GM23338 (cell line): ENCODE results near the gene DACH1. TPM values are rescaled to one million over a fixed set of nuclear protein-coding genes. Genes with fewer than 3 reads are reported as not detected.
A peak's percentile ranks its signal among the peaks of the same experiment; 100 is the strongest.

ENCODE experiments used
- ATAC-seq: fragments of 200-7000 bp; cut with Tn5 transposase; 3 replicates; pipeline ENCODE4 v1.9.1; 2020
- DNase-seq: peaks from one replicate; pipeline ENCODE4 v3.0.0-alpha.2; 2015; ENCODE audit warnings: low spot score
- H2AFZ ChIP-seq: fragments of 200-600 bp; sonication (generic); 2 replicates; pipeline ENCODE4 v1.8.0; 2016; ENCODE audit warnings: antibody characterized with exemption, mild to moderate bottlenecking, moderate library complexity
- H3F3A ChIP-seq: fragments of 200-600 bp; sonication (generic); replicated peaks from 2 replicates; pipeline ENCODE4 v1.8.0; 2017; ENCODE audit warnings: antibody characterized with exemption, mixed run types, low read depth
- H3K27ac ChIP-seq: fragments of 200-600 bp; sonication (generic); 2 replicates; pipeline ENCODE4 v1.6.1; 2016; ENCODE audit warnings: low read depth
- H3K27me3 ChIP-seq: fragments of 200-600 bp; sonication (generic); 2 replicates; pipeline ENCODE4 v1.8.0; 2016; ENCODE audit warnings: mild to moderate bottlenecking, mixed run types, moderate library complexity; ENCODE audit not compliant: insufficient read depth
- H3K36me3 ChIP-seq: fragments of 200-600 bp; sonication (generic); 2 replicates; pipeline ENCODE4 v1.8.0; 2016; ENCODE audit warnings: mild to moderate bottlenecking; ENCODE audit not compliant: insufficient read depth
- H3K4me1 ChIP-seq: fragments of 200-600 bp; sonication (generic); 2 replicates; pipeline ENCODE4 v1.8.0; 2016; ENCODE audit warnings: mild to moderate bottlenecking, moderate library complexity; ENCODE audit not compliant: insufficient read depth
- H3K4me2 ChIP-seq: fragments of 200-600 bp; sonication (generic); 2 replicates; pipeline ENCODE4 v1.7.1; 2017; ENCODE audit warnings: mixed run types
- H3K4me3 ChIP-seq: fragments of 200-600 bp; sonication (generic); 2 replicates; pipeline ENCODE4 v1.6.1; 2016; ENCODE audit warnings: mixed run types
- H3K79me2 ChIP-seq: fragments of 200-600 bp; sonication (generic); replicated peaks from 2 replicates; pipeline ENCODE4 v1.8.0; 2017; ENCODE audit warnings: mild to moderate bottlenecking; ENCODE audit not compliant: insufficient read depth
- H3K9me2 ChIP-seq: fragments of 200-600 bp; sonication (generic); 2 replicates; pipeline ENCODE4 v1.8.0; 2017; ENCODE audit not compliant: insufficient read depth
- H4K20me1 ChIP-seq: fragments of 200-600 bp; sonication (generic); replicated peaks from 2 replicates; pipeline ENCODE4 v1.8.0; 2017; ENCODE audit warnings: mild to moderate bottlenecking; ENCODE audit not compliant: insufficient read depth
- H3K27ac Mint-ChIP-seq: 2 replicates; pipeline ENCODE4 v1.8.0; 2020; ENCODE audit warnings: inconsistent platforms, mild to moderate bottlenecking, moderate library complexity, mixed read lengths
- H3K27me3 Mint-ChIP-seq: 3 replicates; pipeline ENCODE4 v1.8.0; 2022; ENCODE audit warnings: low read depth, mild to moderate bottlenecking, moderate library complexity, mixed read lengths, inconsistent platforms; ENCODE audit not compliant: insufficient read depth, poor library complexity
- H3K36me3 Mint-ChIP-seq: 3 replicates; pipeline ENCODE4 v1.8.0; 2021; ENCODE audit warnings: low read depth, mild to moderate bottlenecking, inconsistent platforms, moderate library complexity, mixed read lengths
- H3K4me1 Mint-ChIP-seq: 3 replicates; pipeline ENCODE4 v1.8.0; 2020; ENCODE audit warnings: mild to moderate bottlenecking, inconsistent platforms, mixed read lengths
- H3K4me3 Mint-ChIP-seq: 3 replicates; pipeline ENCODE4 v1.8.0; 2021; ENCODE audit warnings: moderate library complexity, mild to moderate bottlenecking, inconsistent platforms, mixed read lengths
- H3K9me3 Mint-ChIP-seq: 3 replicates; pipeline ENCODE4 v1.8.0; 2020; ENCODE audit warnings: moderate library complexity, mild to moderate bottlenecking, inconsistent platforms, mixed read lengths
- JUNB ChIP-seq: IDR thresholded peaks from one replicate; pipeline ENCODE4 v1.6.1; 2016; ENCODE audit warnings: antibody characterized with exemption; ENCODE audit not compliant: unreplicated experiment
- NANOG ChIP-seq: IDR thresholded peaks from 2 replicates; pipeline ENCODE4 v1.6.1; 2016; ENCODE audit warnings: antibody characterized with exemption, borderline replicate concordance
- POLR2AphosphoS5 ChIP-seq: IDR thresholded peaks from 2 replicates; pipeline ENCODE4 v1.6.1; 2016; ENCODE audit warnings: antibody characterized with exemption, low read depth
- polyA plus RNA-seq: library from polyadenylated mRNA; unstranded; fragments of >200 nt; fragmentation: Nextera tagmentation; extraction: Ambion mirVana; gene quantifications from 2 replicates; pipeline ENCODE4 v1.2.1, GENCODE V29; 2016
- total RNA-seq: library from RNA; depleted of rRNA; stranded (reverse); fragments of >200 nt; shearing (Covaris generic); gene quantifications from 2 replicates; pipeline ENCODE4 v1.2.3, GENCODE V29; 2014
- TF ChIP-seq, protein P1 (sequence below): fragments of 250-450 bp; sonication (Bioruptor Pico); IDR thresholded peaks from 2 replicates; pipeline ENCODE4 v1.5.0; 2020; ENCODE audit warnings: mild to moderate bottlenecking, moderate library complexity
- TF ChIP-seq, protein P2 (sequence below): IDR thresholded peaks from one replicate; pipeline ENCODE4 v1.6.1; 2018; ENCODE audit warnings: antibody characterized with exemption; ENCODE audit not compliant: unreplicated experiment

Gene DACH1
- total and polyA plus RNA-seq, 2 experiments from 2014 or later: 0.45 to 0.57 TPM

DNA sequence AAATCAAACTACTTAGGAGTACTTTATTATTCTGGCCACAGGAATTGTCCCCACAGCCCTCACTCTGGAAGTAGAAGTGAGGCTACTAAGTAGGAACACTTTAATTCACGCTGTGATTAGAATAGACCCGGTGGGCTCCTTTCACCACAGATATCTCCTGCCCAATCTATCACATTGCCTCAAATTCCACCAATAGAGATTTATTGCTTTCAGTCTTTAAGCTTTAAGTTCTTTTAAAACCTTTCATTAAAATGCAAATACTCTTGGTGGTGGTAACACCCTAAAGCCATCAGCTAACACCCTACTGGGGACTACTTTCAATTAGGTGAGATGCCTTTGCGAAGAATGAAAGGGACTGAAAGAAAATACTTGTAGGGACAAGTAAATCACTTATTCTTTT lies 181.9 kb downstream of the DACH1 start:
- TF ChIP-seq, protein P1, sequence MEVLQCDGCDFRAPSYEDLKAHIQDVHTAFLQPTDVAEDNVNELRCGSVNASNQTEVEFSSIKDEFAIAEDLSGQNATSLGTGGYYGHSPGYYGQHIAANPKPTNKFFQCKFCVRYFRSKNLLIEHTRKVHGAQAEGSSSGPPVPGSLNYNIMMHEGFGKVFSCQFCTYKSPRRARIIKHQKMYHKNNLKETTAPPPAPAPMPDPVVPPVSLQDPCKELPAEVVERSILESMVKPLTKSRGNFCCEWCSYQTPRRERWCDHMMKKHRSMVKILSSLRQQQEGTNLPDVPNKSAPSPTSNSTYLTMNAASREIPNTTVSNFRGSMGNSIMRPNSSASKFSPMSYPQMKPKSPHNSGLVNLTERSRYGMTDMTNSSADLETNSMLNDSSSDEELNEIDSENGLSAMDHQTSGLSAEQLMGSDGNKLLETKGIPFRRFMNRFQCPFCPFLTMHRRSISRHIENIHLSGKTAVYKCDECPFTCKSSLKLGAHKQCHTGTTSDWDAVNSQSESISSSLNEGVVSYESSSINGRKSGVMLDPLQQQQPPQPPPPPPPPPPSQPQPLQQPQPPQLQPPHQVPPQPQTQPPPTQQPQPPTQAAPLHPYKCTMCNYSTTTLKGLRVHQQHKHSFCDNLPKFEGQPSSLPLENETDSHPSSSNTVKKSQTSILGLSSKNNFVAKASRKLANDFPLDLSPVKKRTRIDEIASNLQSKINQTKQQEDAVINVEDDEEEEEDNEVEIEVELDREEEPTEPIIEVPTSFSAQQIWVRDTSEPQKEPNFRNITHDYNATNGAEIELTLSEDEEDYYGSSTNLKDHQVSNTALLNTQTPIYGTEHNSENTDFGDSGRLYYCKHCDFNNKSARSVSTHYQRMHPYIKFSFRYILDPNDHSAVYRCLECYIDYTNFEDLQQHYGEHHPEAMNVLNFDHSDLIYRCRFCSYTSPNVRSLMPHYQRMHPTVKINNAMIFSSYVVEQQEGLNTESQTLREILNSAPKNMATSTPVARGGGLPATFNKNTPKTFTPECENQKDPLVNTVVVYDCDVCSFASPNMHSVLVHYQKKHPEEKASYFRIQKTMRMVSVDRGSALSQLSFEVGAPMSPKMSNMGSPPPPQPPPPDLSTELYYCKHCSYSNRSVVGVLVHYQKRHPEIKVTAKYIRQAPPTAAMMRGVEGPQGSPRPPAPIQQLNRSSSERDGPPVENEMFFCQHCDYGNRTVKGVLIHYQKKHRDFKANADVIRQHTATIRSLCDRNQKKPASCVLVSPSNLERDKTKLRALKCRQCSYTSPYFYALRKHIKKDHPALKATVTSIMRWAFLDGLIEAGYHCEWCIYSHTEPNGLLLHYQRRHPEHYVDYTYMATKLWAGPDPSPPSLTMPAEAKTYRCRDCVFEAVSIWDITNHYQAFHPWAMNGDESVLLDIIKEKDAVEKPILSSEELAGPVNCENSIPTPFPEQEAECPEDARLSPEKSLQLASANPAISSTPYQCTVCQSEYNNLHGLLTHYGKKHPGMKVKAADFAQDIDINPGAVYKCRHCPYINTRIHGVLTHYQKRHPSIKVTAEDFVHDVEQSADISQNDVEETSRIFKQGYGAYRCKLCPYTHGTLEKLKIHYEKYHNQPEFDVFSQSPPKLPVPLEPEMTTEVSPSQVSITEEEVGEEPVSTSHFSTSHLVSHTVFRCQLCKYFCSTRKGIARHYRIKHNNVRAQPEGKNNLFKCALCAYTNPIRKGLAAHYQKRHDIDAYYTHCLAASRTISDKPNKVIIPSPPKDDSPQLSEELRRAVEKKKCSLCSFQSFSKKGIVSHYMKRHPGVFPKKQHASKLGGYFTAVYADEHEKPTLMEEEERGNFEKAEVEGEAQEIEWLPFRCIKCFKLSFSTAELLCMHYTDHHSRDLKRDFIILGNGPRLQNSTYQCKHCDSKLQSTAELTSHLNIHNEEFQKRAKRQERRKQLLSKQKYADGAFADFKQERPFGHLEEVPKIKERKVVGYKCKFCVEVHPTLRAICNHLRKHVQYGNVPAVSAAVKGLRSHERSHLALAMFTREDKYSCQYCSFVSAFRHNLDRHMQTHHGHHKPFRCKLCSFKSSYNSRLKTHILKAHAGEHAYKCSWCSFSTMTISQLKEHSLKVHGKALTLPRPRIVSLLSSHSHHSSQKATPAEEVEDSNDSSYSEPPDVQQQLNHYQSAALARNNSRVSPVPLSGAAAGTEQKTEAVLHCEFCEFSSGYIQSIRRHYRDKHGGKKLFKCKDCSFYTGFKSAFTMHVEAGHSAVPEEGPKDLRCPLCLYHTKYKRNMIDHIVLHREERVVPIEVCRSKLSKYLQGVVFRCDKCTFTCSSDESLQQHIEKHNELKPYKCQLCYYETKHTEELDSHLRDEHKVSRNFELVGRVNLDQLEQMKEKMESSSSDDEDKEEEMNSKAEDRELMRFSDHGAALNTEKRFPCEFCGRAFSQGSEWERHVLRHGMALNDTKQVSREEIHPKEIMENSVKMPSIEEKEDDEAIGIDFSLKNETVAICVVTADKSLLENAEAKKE (CRISPR knock-in tag): peak; percentile 32
- TF ChIP-seq NANOG (peak; percentile 90; the same call in 1 of the 2 replicates), JUNB (no peak), POLR2AphosphoS5 (peak; percentile 48; the same call in 1 of the 2 replicates)
- Histone ChIP-seq H3K4me2 (no peak overlapping the region; the same call in 1 of the 2 replicates), H3K9me2 (no peaks in the 10 kb centered on the region), H3K27ac (no peak overlapping the region), H3K79me2 (no peaks in the 10 kb centered on the region), H3K27me3 (peaks cover 65% of the 10 kb centered on the region), H3K4me1 (peaks cover 35% of the 10 kb centered on the region), H4K20me1 (0 out of 2 replicates have a peak, but pooled peaks cover 2% of the 10 kb centered on the region), H3K4me3 (no peak overlapping the region), H3K36me3 (no peaks in the 10 kb centered on the region), H2AFZ (no peak overlapping the region), H3F3A (no peaks in the 10 kb centered on the region)
- Mint-ChIP-seq H3K4me1 (peaks cover 37% of the 10 kb centered on the region), H3K4me3 (0 out of 3 replicates have a peak overlapping the region, but pooled peaks have one; percentile 12), H3K27ac (no peak overlapping the region), H3K9me3 (no peaks in the 10 kb centered on the region), H3K36me3 (no peaks in the 10 kb centered on the region), H3K27me3 (peaks cover 32% of the 10 kb centered on the region)
- ATAC-seq (peak; percentile 96), DNase-seq (peak; percentile 63)

DNA sequence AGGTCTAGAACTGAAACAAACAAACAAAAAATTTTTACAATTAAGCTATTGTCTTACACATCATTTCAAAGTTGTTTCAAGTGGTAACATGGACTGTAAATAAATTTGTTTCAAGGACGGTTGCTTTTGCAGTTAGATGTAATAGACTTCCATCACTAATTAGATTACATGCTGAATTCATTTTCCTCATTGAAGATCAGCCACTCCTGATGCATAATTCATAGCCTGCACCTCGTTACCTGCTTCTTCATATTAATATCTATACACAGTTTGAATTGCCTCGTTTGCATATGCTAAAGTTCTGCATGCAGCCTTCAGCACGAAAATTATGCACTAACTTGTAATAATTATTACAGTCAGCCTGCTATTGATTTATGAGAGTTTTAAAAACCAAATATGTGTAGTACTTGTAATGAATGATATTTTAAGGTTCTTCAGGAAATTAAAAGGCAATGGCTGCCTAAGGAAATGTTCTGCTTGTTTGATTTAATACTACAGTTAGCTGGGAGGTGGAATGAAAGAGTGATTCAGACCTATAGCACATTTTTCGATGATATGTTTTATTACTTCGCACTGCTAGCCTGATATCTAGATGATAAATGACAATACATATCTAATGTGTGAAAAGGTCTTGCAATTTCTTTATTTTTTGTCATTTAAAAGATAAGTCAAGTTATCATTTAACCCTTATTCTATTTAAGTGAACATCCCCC lies 184.9 kb downstream of the DACH1 start:
- Mint-ChIP-seq H3K9me3 (no peaks in the 10 kb centered on the region), H3K4me1 (peaks cover 37% of the 10 kb centered on the region), H3K27ac (no peak overlapping the region), H3K36me3 (no peaks in the 10 kb centered on the region), H3K4me3 (no peak overlapping the region), H3K27me3 (peaks cover 30% of the 10 kb centered on the region)
- no peak overlapping the region for H3K4me2 ChIP-seq
- H4K20me1 ChIP-seq: 0 out of 2 replicates have a peak, but pooled peaks cover 2% of the 10 kb centered on the region
- no peak for ATAC-seq
- DNase-seq: no peak
- H3K79me2 ChIP-seq: no peaks in the 10 kb centered on the region
- peaks cover 50% of the 10 kb centered on the region for H3K27me3 ChIP-seq
- no peak overlapping the region for H3K27ac ChIP-seq
- no peak overlapping the region for H2AFZ ChIP-seq
- TF ChIP-seq, protein P2, sequence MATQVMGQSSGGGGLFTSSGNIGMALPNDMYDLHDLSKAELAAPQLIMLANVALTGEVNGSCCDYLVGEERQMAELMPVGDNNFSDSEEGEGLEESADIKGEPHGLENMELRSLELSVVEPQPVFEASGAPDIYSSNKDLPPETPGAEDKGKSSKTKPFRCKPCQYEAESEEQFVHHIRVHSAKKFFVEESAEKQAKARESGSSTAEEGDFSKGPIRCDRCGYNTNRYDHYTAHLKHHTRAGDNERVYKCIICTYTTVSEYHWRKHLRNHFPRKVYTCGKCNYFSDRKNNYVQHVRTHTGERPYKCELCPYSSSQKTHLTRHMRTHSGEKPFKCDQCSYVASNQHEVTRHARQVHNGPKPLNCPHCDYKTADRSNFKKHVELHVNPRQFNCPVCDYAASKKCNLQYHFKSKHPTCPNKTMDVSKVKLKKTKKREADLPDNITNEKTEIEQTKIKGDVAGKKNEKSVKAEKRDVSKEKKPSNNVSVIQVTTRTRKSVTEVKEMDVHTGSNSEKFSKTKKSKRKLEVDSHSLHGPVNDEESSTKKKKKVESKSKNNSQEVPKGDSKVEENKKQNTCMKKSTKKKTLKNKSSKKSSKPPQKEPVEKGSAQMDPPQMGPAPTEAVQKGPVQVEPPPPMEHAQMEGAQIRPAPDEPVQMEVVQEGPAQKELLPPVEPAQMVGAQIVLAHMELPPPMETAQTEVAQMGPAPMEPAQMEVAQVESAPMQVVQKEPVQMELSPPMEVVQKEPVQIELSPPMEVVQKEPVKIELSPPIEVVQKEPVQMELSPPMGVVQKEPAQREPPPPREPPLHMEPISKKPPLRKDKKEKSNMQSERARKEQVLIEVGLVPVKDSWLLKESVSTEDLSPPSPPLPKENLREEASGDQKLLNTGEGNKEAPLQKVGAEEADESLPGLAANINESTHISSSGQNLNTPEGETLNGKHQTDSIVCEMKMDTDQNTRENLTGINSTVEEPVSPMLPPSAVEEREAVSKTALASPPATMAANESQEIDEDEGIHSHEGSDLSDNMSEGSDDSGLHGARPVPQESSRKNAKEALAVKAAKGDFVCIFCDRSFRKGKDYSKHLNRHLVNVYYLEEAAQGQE: no peak
- no peaks in the 10 kb centered on the region for H3K9me2 ChIP-seq
- H3K4me1 ChIP-seq: peaks cover 35% of the 10 kb centered on the region
- no peak overlapping the region for H3K4me3 ChIP-seq
- H3F3A ChIP-seq: no peaks in the 10 kb centered on the region
- H3K36me3 ChIP-seq: no peaks in the 10 kb centered on the region
